ENCODE data around the gene DNAI1. TPM values are rescaled to one million over a fixed set of nuclear protein-coding genes. Genes with fewer than 3 reads are reported as not detected.

Gene DNAI1
- polyA plus RNA-seq, 1 of the 3 experiments (the other 2 are of a cell fraction) = 0.46 TPM

DNA sequence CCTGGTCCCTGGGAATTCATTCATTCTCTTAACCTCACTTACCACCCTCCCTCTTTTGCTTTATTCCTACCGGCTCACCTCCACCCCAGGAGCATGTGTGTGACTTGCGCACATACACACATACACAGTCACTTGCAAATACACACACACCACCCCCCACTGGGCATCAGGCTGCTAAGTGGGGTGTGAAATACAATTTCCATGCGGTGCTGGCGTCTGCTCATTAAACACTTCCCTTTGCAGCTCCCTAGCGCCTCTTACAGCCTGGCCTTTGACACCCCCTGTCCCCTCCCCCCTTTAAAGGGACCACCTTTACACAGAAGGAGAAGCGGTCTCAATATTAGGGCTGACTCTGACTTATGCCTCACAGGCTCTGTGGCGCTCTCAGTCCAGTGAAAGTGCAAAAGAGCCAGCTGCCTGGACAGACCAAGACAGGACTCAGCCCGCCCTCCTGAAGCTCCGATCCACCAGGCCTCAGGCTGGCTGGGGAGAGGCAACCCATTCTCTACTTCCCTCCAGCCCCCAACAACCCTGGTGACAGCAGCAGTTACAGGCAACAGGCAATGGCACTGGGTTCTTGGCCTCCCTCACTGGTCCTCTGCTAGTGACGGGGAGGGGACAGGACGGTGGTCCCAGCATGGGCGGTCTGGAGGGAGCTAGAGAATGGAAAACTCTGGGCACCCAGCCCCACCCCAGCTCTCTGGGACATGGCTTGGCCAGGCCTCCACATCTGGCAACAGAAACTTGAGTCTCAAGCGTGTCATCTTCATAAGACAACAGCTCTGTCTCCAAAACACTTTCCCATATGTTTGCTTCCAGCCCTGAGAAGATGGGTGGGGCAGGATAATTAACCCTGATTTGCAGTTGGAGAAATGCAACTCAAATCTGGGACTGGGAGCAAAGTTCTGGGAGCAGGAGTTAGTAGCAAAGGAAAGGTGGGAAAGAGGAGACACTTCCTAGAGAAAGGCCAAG is 52.2 kb downstream of the DNAI1 start:
- Histone ChIP-seq H3F3A (replicated peaks; ENCODE audit: insufficient read depth) (no peaks in the 10 kb centered on the region), H3K9ac (no peak overlapping the region), H2AFZ (ENCODE audit: low read depth) (no peak overlapping the region), H3K9me3 (no peaks in the 10 kb centered on the region), H3K4me2 (no peak overlapping the region), H4K20me1 (ENCODE audit: insufficient read depth) (no peaks in the 10 kb centered on the region), H3K9me2 (no peaks in the 10 kb centered on the region), H3K4me1 (ENCODE audit: control insufficient read depth in 1 of 2, insufficient read depth in 2 of 2, low read depth in 1 of 2, low read length in 1 of 2) (peaks cover 0 to 13% of the 10 kb centered on the region in 2 experiments; a peak in 1 of 4 replicates), H3K79me2 (ENCODE audit: insufficient read depth) (no peaks in the 10 kb centered on the region), H3K27ac (ENCODE audit: low read depth in 2 of 2, low read length in 1 of 2) (no peak overlapping the region), H3K36me3 (replicated peaks in 1 of 2; ENCODE audit: control insufficient read depth in 1 of 2, insufficient read depth in 2 of 2, low read length in 1 of 2) (no peaks in the 10 kb centered on the region), H3K4me3 (ENCODE audit: low read depth in 2 of 2, low read length in 1 of 2) (no peak overlapping the region), H3K27me3 (ENCODE audit: insufficient read depth) (no peaks in the 10 kb centered on the region; the same call in 1 of the 2 replicates)
- DNase-seq = no peak
- POLR2A ChIA-PET = no interaction called here
- no peak for TF ChIP-seq NFIC (IDR thresholded peaks at IDR 0.05; ENCODE audit: borderline replicate concordance)
- TF ChIP-seq GATA2 (CRISPR knock-in tag; IDR thresholded peaks at IDR 0.05) = no peak
- TF ChIP-seq FOXM1 (IDR thresholded peaks at IDR 0.05; ENCODE audit: low read depth) = no peak
- TF ChIP-seq POLR2AphosphoS5 (IDR thresholded peaks at IDR 0.05; ENCODE audit: low read depth, low read length) = no peak
- TF ChIP-seq TEAD4 (IDR thresholded peaks at IDR 0.05; ENCODE audit: borderline replicate concordance, insufficient read depth) = no peak
- TF ChIP-seq FOSL2 (IDR thresholded peaks at IDR 0.05; ENCODE audit: borderline replicate concordance, low read depth) = no peak
- TF ChIP-seq TAF1 (IDR thresholded peaks at IDR 0.05; ENCODE audit: borderline replicate concordance, low read depth, low read length) = no peak
- TF ChIP-seq, protein P1, sequence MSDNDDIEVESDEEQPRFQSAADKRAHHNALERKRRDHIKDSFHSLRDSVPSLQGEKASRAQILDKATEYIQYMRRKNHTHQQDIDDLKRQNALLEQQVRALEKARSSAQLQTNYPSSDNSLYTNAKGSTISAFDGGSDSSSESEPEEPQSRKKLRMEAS (IDR thresholded peaks at IDR 0.05; ENCODE audit: low read depth) = no peak
- CTCF ChIA-PET = interaction anchor here (1.2 to 7.0 kb wide), 9 partner anchors 10 to 107 kb away, joined by 3 to 53 read pairs (median 7); no protein-coding TSS in a partner anchor
- WGBS (ENCODE audit: low lambda C conversion rate) = 69% methylated on average over 11 of the region's 13 CpGs

DNA sequence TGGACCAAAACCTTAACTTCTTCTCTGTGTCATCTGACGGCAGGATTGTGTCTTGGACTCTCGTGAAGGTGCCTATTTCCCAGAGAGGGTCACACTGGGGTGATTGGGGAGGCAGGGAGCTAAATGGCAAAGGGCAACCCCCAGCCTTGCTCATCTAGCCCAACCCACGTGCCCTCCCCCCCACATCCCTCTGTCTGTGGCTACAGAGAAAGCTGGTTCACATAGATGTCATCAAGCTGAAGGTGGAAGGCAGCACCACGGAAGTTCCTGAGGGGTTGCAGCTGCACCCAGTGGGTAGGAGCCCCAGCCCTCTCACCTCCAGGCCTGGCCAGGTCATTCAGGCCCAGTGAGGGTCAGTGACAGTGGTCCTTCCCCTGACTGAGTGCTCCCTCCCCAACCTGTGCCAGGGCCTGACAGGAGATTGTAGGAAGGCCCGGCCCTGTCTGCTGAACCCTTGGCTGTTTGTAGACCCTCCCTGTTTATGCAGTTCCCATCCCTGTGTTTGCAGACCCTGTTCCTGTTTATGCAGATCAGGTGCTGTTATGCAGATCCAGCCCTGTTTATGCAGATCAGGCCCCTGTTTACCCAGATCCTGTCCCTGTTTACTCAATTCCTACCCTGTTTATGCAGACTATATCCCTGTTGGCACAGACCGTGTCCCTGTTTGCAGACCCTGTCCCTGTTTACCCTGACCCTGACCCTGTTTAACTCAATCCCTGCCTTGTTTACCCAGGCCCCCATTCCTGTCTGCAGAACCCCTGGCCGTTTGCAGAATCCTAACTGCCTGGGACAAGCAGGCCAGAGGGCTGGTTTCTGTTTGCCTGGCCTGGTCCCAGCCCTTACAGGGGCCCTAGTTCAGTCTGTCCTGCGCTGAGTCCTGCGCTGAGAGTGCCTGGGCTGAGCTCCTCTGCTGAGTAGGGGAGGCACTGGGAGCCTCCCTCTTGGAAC is 53.8 kb downstream of the DNAI1 start:
- H3K9me2 ChIP-seq = no peaks in the 10 kb centered on the region
- no peak overlapping the region for H3K4me2 ChIP-seq
- no peaks in the 10 kb centered on the region; the same call in 1 of the 2 replicates for H3K27me3 ChIP-seq (ENCODE audit: insufficient read depth)
- no peaks in the 10 kb centered on the region for H3F3A ChIP-seq (replicated peaks; ENCODE audit: insufficient read depth)
- no peaks in the 10 kb centered on the region for H3K36me3 ChIP-seq (replicated peaks in 1 of 2; ENCODE audit: control insufficient read depth in 1 of 2, insufficient read depth in 2 of 2, low read length in 1 of 2)
- no peak overlapping the region for H3K9ac ChIP-seq
- POLR2A ChIA-PET = no interaction called here
- H4K20me1 ChIP-seq (ENCODE audit: insufficient read depth) = no peaks in the 10 kb centered on the region
- H3K79me2 ChIP-seq (ENCODE audit: insufficient read depth) = no peaks in the 10 kb centered on the region
- no peaks in the 10 kb centered on the region for H3K9me3 ChIP-seq
- TF ChIP-seq TCF12 (IDR thresholded peaks at IDR 0.05) = no peak
- no peak for TF ChIP-seq RAD21 (IDR thresholded peaks at IDR 0.05; ENCODE audit: low read length)
- TF ChIP-seq, protein P2, sequence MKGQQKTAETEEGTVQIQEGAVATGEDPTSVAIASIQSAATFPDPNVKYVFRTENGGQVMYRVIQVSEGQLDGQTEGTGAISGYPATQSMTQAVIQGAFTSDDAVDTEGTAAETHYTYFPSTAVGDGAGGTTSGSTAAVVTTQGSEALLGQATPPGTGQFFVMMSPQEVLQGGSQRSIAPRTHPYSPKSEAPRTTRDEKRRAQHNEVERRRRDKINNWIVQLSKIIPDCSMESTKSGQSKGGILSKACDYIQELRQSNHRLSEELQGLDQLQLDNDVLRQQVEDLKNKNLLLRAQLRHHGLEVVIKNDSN (IDR thresholded peaks at IDR 0.05; ENCODE audit: borderline replicate concordance, low read depth) = no peak
- no peak for DNase-seq
- H3K4me3 ChIP-seq (ENCODE audit: low read depth in 2 of 2, low read length in 1 of 2) = no peak overlapping the region
- CTCF ChIA-PET = interaction anchor here (0.5 to 7.0 kb wide), 13 partner anchors 11 to 133 kb away, joined by 3 to 53 read pairs (median 4); no protein-coding TSS in a partner anchor
- peaks cover 0 to 13% of the 10 kb centered on the region in 2 experiments; a peak in 1 of 4 replicates for H3K4me1 ChIP-seq (ENCODE audit: control insufficient read depth in 1 of 2, insufficient read depth in 2 of 2, low read depth in 1 of 2, low read length in 1 of 2)
- no peak overlapping the region for H2AFZ ChIP-seq (ENCODE audit: low read depth)
- no peak overlapping the region; a peak in 1 of 4 replicates for H3K27ac ChIP-seq (ENCODE audit: low read depth in 2 of 2, low read length in 1 of 2)
- WGBS (ENCODE audit: low lambda C conversion rate) = 39% methylated on average over 6 of the region's 9 CpGs
